Muscle of arm (tissue), 12 donors: ENCODE data around the gene DGCR6L. TPM values are rescaled to one million over a fixed set of nuclear protein-coding genes. Genes with fewer than 3 reads are reported as not detected.
"Not testable (repeated sequence)": the region's sequence is repeated elsewhere in the genome, so short reads cannot be mapped to it uniquely, and the experiment has no call there.

Experiments used
- DNase-seq: peaks from one replicate; pipeline ENCODE4 v3.0.0-alpha.2; 2013
- polyA plus RNA-seq, 12 donors: library from polyadenylated mRNA; unstranded; fragments of 120-200 nt; gene quantifications; one replicate each; pipeline ENCODE4 v1.2.1, GENCODE V29; 2013; ENCODE audit not compliant: insufficient read length in 12 of 12

Gene DGCR6L
- polyA plus RNA-seq, 12 donors, result 40.2 to 98.3 (median 46.6) TPM; not detected in 1

GRCh38 chr22:20311249-20312062 is 8.4 kb downstream of the DGCR6L start:
- DNase-seq, result not testable (repeated sequence)

GRCh38 chr22:20310773-20311172 is 9.1 kb downstream of the DGCR6L start:
- DNase-seq, result not testable (repeated sequence)

GRCh38 chr22:20310180-20310579 is 9.7 kb downstream of the DGCR6L start:
- DNase-seq, result not testable (repeated sequence)

- not testable (repeated sequence) for DNase-seq
Measured at GRCh38 chr22:20308806-20309650, 10.8 kb downstream of the DGCR6L start.

GRCh38 chr22:20307448-20308447 is 12.1 kb downstream of the DGCR6L start:
- not testable (repeated sequence) for DNase-seq

- DNase-seq, result not testable (repeated sequence)
Measured at GRCh38 chr22:20306646-20307447, 13.0 kb downstream of the DGCR6L start.

GRCh38 chr22:20305894-20306645 is 13.8 kb downstream of the DGCR6L start:
- no peak for DNase-seq

- DNase-seq, result not testable (repeated sequence)
Measured at GRCh38 chr22:20305230-20305893, 14.5 kb downstream of the DGCR6L start.

- no peak for DNase-seq
Measured at GRCh38 chr22:20304646-20305045, 15.2 kb downstream of the DGCR6L start.

- DNase-seq, result not testable (repeated sequence)
Measured at GRCh38 chr22:20303229-20303534, 16.7 kb downstream of the DGCR6L start.

GRCh38 chr22:20302438-20303228 is 17.2 kb downstream of the DGCR6L start:
- DNase-seq, result no peak

GRCh38 chr22:20299746-20300136 is 20.1 kb downstream of the DGCR6L start:
- DNase-seq, result no peak

GRCh38 chr22:20298803-20299745 is 20.8 kb downstream of the DGCR6L start:
- DNase-seq, result peak; percentile 47

GRCh38 chr22:20298110-20298802 is 21.6 kb downstream of the DGCR6L start:
- no peak for DNase-seq

GRCh38 chr22:20297414-20298109 is 22.3 kb downstream of the DGCR6L start:
- DNase-seq, result no peak

- DNase-seq, result no peak
Measured at GRCh38 chr22:20296598-20296997, 23.3 kb downstream of the DGCR6L start.
